Skin of body (tissue), 2 donors: ENCODE data around the gene TRAPPC6A. TPM values are rescaled to one million over a fixed set of nuclear protein-coding genes. Genes with fewer than 3 reads are reported as not detected.

Experiments used
- DNase-seq: peaks from one replicate; lab custom pipeline; 2025; lab: John Stamatoyannopoulos, UW
- total RNA-seq: library from RNA; depleted of rRNA; stranded (reverse); fragments of >200 nt; gene quantifications from one replicate; pipeline ENCODE4 v1.2.3, GENCODE V29; 2014

Gene TRAPPC6A
- 13.3 TPM for total RNA-seq

- no peak for DNase-seq
Observed at GRCh38 chr19:45177817-45178261, at the start of gene TRAPPC6A. TSS of gene TRAPPC6A (minus strand) at chr19:45178237. CDS start at chr19:45178218, 19 bp downstream.

GRCh38 chr19:45224645-45225044 lies 46.6 kb upstream of the TRAPPC6A start:
- no peak for DNase-seq

- DNase-seq = no peak
Observed at GRCh38 chr19:45223879-45224278, 45.8 kb upstream of the TRAPPC6A start.

GRCh38 chr19:45222724-45223123 lies 44.7 kb upstream of the TRAPPC6A start:
- DNase-seq = no peak

- no peak for DNase-seq
Observed at GRCh38 chr19:45218911-45219743, 41.1 kb upstream of the TRAPPC6A start.

GRCh38 chr19:45218426-45218825 lies 40.4 kb upstream of the TRAPPC6A start:
- DNase-seq = no peak

GRCh38 chr19:45217957-45218334 lies 39.9 kb upstream of the TRAPPC6A start:
- no peak for DNase-seq

GRCh38 chr19:45217193-45217956 lies 39.3 kb upstream of the TRAPPC6A start:
- no peak for DNase-seq

- DNase-seq = no peak
Observed at GRCh38 chr19:45216667-45217066, 38.6 kb upstream of the TRAPPC6A start.

GRCh38 chr19:45215391-45216191 lies 37.6 kb upstream of the TRAPPC6A start:
- no peak for DNase-seq

GRCh38 chr19:45213031-45213430 lies 35.0 kb upstream of the TRAPPC6A start:
- no peak for DNase-seq

GRCh38 chr19:45211751-45212381 lies 33.8 kb upstream of the TRAPPC6A start:
- DNase-seq = no peak

GRCh38 chr19:45206328-45206727 lies 28.3 kb upstream of the TRAPPC6A start:
- DNase-seq = no peak

GRCh38 chr19:45205810-45206209 lies 27.8 kb upstream of the TRAPPC6A start:
- no peak for DNase-seq

- no peak for DNase-seq
Observed at GRCh38 chr19:45202637-45203036, 24.6 kb upstream of the TRAPPC6A start.

GRCh38 chr19:45200568-45200967 lies 22.5 kb upstream of the TRAPPC6A start:
- peak; percentile 47 for DNase-seq

GRCh38 chr19:45195764-45196163 lies 17.7 kb upstream of the TRAPPC6A start:
- peak; percentile 26 for DNase-seq

- no peak for DNase-seq
Observed at GRCh38 chr19:45191375-45191774, 13.3 kb upstream of the TRAPPC6A start.

GRCh38 chr19:45189971-45190370 lies 11.9 kb upstream of the TRAPPC6A start:
- no peak for DNase-seq

- DNase-seq = no peak
Observed at GRCh38 chr19:45187421-45188100, 9.5 kb upstream of the TRAPPC6A start.
